Measurements from ENCODE around the gene GOLM1. TPM values are rescaled to one million over a fixed set of nuclear protein-coding genes. Genes with fewer than 3 reads are reported as not detected.

The GOLM1 gene
- total RNA-seq, 6 experiments from 2014 or later: 5.8 to 51.6 (median 15.9) TPM

DNA sequence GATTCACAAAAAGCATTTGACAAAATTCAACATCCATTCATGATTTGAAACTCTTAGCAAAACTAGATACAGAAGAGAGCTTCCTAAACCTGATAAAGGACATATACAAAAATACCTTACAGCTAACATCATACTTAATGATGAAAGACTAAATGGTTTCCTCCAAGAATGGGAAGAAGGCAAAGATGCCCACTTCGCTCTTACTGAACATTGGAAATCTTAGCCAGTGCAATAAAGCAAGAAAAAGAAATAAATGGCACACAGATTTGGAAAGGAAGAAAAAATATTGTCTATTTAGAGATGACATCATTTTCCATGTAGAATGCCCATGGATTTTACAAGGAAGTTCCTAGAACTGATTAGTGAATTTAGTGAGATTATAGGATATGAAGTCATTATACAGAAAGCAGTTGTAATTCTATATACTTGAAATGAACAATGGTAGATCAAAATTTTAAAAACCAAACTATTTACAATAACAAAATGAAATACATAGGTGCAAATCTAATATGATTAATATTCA lies 94.0 kb downstream of the GOLM1 start:
- ATAC-seq (no peak), DNase-seq (no peak)
- WGBS (ENCODE audit: insufficient coverage, low coverage, low lambda C conversion rate, missing lambda C conversion rate): 100% methylated on average over 1 of the region's 1 CpG
- no peaks in the 10 kb centered on the region for H3K9me3 ChIP-seq
- TF ChIP-seq POLR2A (IDR thresholded peaks at IDR 0.05) (no peak), CTCF (IDR thresholded peaks at IDR 0.05) (no peak)
- peaks cover 0 to 23% (median 5%) of the 10 kb centered on the region in 4 donors for H3K36me3 ChIP-seq
- no peak overlapping the region for H3K4me3 ChIP-seq
- intact Hi-C loops (cut with DNase I): no loop called here
- no peaks in the 10 kb centered on the region for H3K27me3 ChIP-seq
- H3K27ac ChIP-seq: no peak overlapping the region
- H3K4me1 ChIP-seq: no peaks in the 10 kb centered on the region

GRCh38 chr9:85995599-85995998 lies 103.8 kb downstream of the GOLM1 start:
- Histone ChIP-seq H3K4me1 (no peaks in the 10 kb centered on the region), H3K4me3 (no peak overlapping the region), H3K9me3 (no peaks in the 10 kb centered on the region), H3K27me3 (no peaks in the 10 kb centered on the region), H3K36me3 (peaks cover 0 to 16% (median 3%) of the 10 kb centered on the region in 4 donors), H3K27ac (no peak overlapping the region)
- ATAC-seq: no peak
- TF ChIP-seq CTCF (IDR thresholded peaks at IDR 0.05) (no peak), POLR2A (IDR thresholded peaks at IDR 0.05) (no peak)
- WGBS (ENCODE audit: insufficient coverage, low coverage, low lambda C conversion rate, missing lambda C conversion rate): 100% methylated on average over 1 of the region's 1 CpG
- intact Hi-C loops (cut with DNase I): no loop called here
- no peak for DNase-seq

- TF ChIP-seq CTCF (IDR thresholded peaks at IDR 0.05) (no peak), POLR2A (IDR thresholded peaks at IDR 0.05) (no peak)
- no peaks in the 10 kb centered on the region for H3K4me1 ChIP-seq
- ATAC-seq: no peak
- no peak overlapping the region for H3K4me3 ChIP-seq
- H3K27me3 ChIP-seq: no peaks in the 10 kb centered on the region
- H3K27ac ChIP-seq: no peak overlapping the region
- peaks cover 0 to 16% (median 3%) of the 10 kb centered on the region in 4 donors for H3K36me3 ChIP-seq
- intact Hi-C loops (cut with DNase I): no loop called here
- no peak for DNase-seq
- H3K9me3 ChIP-seq: no peaks in the 10 kb centered on the region
Observed at GRCh38 chr9:85995097-85995496, 104.3 kb downstream of the GOLM1 start.

DNA sequence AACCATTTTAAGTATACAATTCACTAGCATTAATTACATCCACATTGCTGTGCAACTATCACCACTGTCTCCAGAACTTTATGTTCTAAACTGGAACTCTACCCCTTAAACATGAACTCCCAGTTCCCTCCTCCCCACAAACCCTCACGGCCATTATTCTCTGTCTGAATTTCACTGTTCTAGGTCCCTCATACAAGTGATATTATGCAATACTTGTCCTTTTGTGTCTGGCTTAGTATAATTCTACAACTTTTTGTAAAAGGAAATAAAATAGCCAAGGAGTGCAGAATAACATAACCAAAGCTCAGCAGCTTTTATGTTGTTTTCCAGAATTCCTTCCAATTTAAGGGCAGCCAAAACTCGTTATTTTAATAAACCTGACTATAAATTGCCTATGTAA lies 105.2 kb downstream of the GOLM1 start:
- no peak for DNase-seq
- no peak overlapping the region for H3K4me3 ChIP-seq
- 80% methylated on average over 2 of the region's 2 CpGs for WGBS (ENCODE audit: insufficient coverage, low coverage, low lambda C conversion rate, missing lambda C conversion rate)
- H3K4me1 ChIP-seq: no peaks in the 10 kb centered on the region
- H3K27ac ChIP-seq: no peak overlapping the region
- no peaks in the 10 kb centered on the region for H3K27me3 ChIP-seq
- no peak for TF ChIP-seq CTCF (IDR thresholded peaks at IDR 0.05)
- no peak for TF ChIP-seq POLR2A (IDR thresholded peaks at IDR 0.05)
- H3K9me3 ChIP-seq: no peaks in the 10 kb centered on the region
- intact Hi-C loops (cut with DNase I): no loop called here
- ATAC-seq: no peak
- peaks cover 0 to 16% (median 3%) of the 10 kb centered on the region in 4 donors for H3K36me3 ChIP-seq

GRCh38 chr9:85987236-85987635 lies 112.1 kb downstream of the GOLM1 start:
- Histone ChIP-seq H3K9me3 (no peaks in the 10 kb centered on the region), H3K27ac (no peak overlapping the region), H3K4me3 (no peak overlapping the region), H3K4me1 (no peaks in the 10 kb centered on the region), H3K36me3 (peaks cover 0 to 9% (median 0%) of the 10 kb centered on the region in 4 donors), H3K27me3 (no peaks in the 10 kb centered on the region)
- TF ChIP-seq CTCF (IDR thresholded peaks at IDR 0.05) (no peak), POLR2A (IDR thresholded peaks at IDR 0.05) (no peak)
- intact Hi-C loops (cut with DNase I): no loop called here
- WGBS (ENCODE audit: insufficient coverage, low coverage, low lambda C conversion rate, missing lambda C conversion rate): 85% methylated on average over 3 of the region's 3 CpGs
- DNase-seq (no peak), ATAC-seq (no peak)
